ENCODE measurements around the gene PSMG1. TPM values are rescaled to one million over a fixed set of nuclear protein-coding genes. Genes with fewer than 3 reads are reported as not detected.
A peak's percentile ranks its signal among the peaks of the same experiment; 100 is the strongest.
"Not testable (repeated sequence)": the region's sequence is repeated elsewhere in the genome, so short reads cannot be mapped to it uniquely, and the experiment has no call there.

Gene PSMG1
- total RNA-seq, 1 experiment from 2014 or later: 100 TPM

- Histone ChIP-seq H3K27me3 (replicated peaks) (no peaks in the 10 kb centered on the region), H3K4me1 (replicated peaks) (peaks cover 8% of the 10 kb centered on the region), H3K4me3 (no peak overlapping the region), H3K9me3 (replicated peaks) (peaks cover 3% of the 10 kb centered on the region; the same call in 1 of the 2 replicates), H3K36me3 (no peaks in the 10 kb centered on the region), H3K27ac (no peak overlapping the region)
- no peak for DNase-seq (ENCODE audit: low read depth in 1 of 2, low spot score in 2 of 2)
Measured at GRCh38 chr21:39159342-39160063, 23.7 kb downstream of the PSMG1 start.

GRCh38 chr21:39157241-39157640 is 26.0 kb downstream of the PSMG1 start:
- H3K4me3 ChIP-seq; DNase-seq (ENCODE audit: low read depth in 1 of 2, low spot score in 2 of 2); H3K4me1 ChIP-seq (replicated peaks); H3K27me3 ChIP-seq (replicated peaks); H3K9me3 ChIP-seq (replicated peaks); H3K27ac ChIP-seq; H3K36me3 ChIP-seq: not testable (repeated sequence)

DNA sequence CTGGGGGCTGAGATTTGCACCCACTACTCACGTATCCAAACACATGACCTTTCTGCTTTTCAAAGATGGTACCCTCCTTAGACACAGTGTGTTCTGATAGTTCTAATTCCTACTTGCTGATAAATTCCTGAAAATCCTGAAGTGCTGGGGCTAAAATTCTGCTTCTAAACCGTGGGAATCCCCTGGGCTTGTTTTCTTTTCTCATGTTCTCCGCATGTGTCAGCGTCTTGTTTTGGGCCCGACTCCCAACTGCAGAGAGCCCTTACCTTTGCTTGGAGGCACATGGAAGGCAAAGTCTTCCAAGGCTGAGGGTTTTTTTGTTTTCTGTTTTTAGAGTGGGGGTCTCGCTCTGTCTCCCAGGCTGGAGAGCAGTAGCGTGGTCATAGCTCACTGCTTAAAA is 27.2 kb downstream of the PSMG1 start:
- Histone ChIP-seq H3K27me3 (replicated peaks) (no peaks in the 10 kb centered on the region), H3K36me3 (no peaks in the 10 kb centered on the region), H3K4me1 (replicated peaks) (peaks cover 8% of the 10 kb centered on the region), H3K27ac (no peak overlapping the region), H3K4me3 (no peak overlapping the region), H3K9me3 (replicated peaks) (no peaks in the 10 kb centered on the region)
- DNase-seq (ENCODE audit: low read depth in 1 of 2, low spot score in 2 of 2): peak in 1 of 2 experiments; percentile 60

DNA sequence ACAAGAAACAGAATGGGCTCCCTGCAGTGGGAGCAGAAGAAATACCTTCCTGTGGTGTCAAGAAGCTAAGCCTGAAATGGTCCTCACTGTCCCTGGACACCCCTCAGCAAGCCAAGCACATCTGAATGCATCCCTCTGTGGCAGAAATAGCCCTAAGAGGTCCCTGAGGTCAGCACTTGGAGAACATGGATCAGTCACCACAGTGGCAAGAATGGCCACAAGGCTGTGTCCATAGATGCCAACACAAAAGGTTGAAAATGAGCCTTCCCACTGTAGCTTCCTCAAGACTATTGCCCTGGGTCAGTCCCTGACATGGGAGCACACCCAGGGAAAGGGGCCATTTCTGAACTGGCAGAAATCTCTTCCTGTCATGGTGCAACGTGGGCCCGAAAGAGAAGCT is 27.7 kb downstream of the PSMG1 start:
- H3K27me3 ChIP-seq (replicated peaks): no peaks in the 10 kb centered on the region
- H3K4me1 ChIP-seq (replicated peaks): peaks cover 8% of the 10 kb centered on the region
- H3K27ac ChIP-seq: no peak overlapping the region
- no peaks in the 10 kb centered on the region for H3K36me3 ChIP-seq
- no peak overlapping the region for H3K4me3 ChIP-seq
- no peaks in the 10 kb centered on the region for H3K9me3 ChIP-seq (replicated peaks)
- DNase-seq (ENCODE audit: low read depth in 1 of 2, low spot score in 2 of 2): no peak

DNA sequence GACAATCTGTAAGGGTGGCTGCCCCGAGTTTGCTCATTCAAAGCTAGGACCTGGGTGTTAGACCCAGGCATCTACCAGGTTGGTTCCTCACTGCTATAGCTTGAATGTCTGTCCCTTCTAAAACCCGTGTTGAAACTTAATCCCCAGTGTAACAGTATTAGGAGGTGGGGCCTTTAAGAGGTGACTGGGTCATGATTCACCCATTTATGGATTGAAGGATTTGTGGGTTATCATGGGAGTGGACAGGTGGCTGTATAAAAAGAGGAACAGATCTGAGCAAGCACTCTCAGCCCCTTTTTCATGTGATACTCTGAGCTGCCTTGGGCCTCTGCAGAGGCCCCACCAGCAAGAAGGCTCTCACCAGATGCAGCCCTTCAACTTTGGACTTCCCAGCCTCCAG is 29.4 kb downstream of the PSMG1 start:
- DNase-seq (ENCODE audit: low read depth in 1 of 2, low spot score in 2 of 2): no peak
- H3K4me1 ChIP-seq (replicated peaks): peaks cover 8% of the 10 kb centered on the region
- H3K9me3 ChIP-seq (replicated peaks): no peaks in the 10 kb centered on the region

GRCh38 chr21:39153373-39153772 is 29.9 kb downstream of the PSMG1 start:
- H3K27ac ChIP-seq: no peak overlapping the region
- no peaks in the 10 kb centered on the region for H3K36me3 ChIP-seq
- no peaks in the 10 kb centered on the region for H3K27me3 ChIP-seq (replicated peaks)
- peaks cover 8% of the 10 kb centered on the region for H3K4me1 ChIP-seq (replicated peaks)
- DNase-seq (ENCODE audit: low read depth in 1 of 2, low spot score in 2 of 2): no peak
- no peak overlapping the region for H3K4me3 ChIP-seq
- no peaks in the 10 kb centered on the region for H3K9me3 ChIP-seq (replicated peaks)

More for the DNA sequence above, 29.4 kb downstream of the PSMG1 start:
- no peaks in the 10 kb centered on the region for H3K27me3 ChIP-seq (replicated peaks)
- H3K36me3 ChIP-seq: no peaks in the 10 kb centered on the region
- H3K4me3 ChIP-seq: no peak overlapping the region
- H3K27ac ChIP-seq: no peak overlapping the region

DNA sequence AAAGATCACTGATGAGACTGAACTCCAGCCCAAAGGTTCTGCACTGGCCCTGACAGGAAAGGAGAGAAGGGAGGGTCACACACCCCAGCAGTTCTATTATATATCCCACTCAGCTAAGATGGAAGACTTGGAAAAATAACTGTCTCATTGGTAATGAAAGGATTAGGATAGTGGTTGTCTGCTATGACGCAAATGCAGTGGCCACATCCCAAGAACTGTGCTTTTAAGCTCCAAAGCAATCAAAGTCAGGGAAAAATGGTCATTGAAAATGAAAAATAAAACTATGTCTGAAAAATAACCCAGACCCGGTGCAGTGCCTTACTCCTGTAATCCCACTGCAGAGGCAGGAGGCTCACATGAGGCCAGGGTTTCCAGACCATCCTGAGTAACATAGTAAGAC is 31.0 kb downstream of the PSMG1 start:
- no peaks in the 10 kb centered on the region for H3K36me3 ChIP-seq
- no peak for DNase-seq (ENCODE audit: low read depth in 1 of 2, low spot score in 2 of 2)
- no peak overlapping the region for H3K4me3 ChIP-seq
- H3K4me1 ChIP-seq (replicated peaks): peaks cover 8% of the 10 kb centered on the region
- no peaks in the 10 kb centered on the region for H3K27me3 ChIP-seq (replicated peaks)
- no peak overlapping the region for H3K27ac ChIP-seq
- no peaks in the 10 kb centered on the region for H3K9me3 ChIP-seq (replicated peaks)

DNA sequence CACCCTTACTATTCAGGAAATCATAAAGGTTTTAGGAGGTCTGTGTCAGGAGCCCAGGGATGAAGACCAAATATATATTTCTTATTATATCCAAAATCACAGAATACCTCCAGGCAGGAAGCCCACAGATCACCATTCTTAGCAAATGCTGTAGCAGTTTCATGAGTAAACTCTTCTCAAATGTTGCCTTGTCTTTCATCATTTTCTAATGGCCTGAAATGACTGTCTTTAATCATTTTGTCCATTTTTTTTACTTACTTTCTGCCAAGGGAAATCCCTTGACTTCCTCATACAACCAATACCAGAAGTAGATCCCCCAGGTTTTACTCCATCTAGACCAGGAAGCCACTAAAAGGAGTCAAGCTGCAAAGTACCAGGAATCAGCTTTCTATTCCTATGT is 32.4 kb downstream of the PSMG1 start:
- no peaks in the 10 kb centered on the region for H3K9me3 ChIP-seq (replicated peaks)
- H3K27me3 ChIP-seq (replicated peaks): no peaks in the 10 kb centered on the region
- H3K27ac ChIP-seq: no peak overlapping the region
- no peaks in the 10 kb centered on the region for H3K36me3 ChIP-seq
- H3K4me3 ChIP-seq: no peak overlapping the region
- peaks cover 3% of the 10 kb centered on the region for H3K4me1 ChIP-seq (replicated peaks)
- DNase-seq (ENCODE audit: low read depth in 1 of 2, low spot score in 2 of 2): no peak

DNA sequence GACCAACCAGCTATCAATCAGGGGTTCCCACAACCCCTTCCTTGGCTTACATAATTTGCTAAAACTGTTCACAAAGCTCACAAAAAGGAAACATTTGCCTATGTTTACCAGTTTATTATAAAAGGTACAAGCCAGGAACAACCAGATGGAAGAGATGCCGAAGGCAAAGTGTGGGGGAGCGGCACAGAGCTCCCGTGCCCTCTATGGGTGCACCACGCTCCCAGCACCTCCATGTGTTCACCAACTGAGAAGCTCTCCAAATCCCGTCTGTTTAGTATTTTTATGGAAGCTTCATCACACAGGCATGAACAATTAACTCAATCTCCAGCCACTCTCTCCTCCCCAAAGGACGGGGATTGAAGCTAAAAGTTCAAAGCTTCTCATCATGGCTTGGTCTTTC is 32.9 kb downstream of the PSMG1 start:
- no peak overlapping the region for H3K4me3 ChIP-seq
- no peaks in the 10 kb centered on the region for H3K27me3 ChIP-seq (replicated peaks)
- H3K4me1 ChIP-seq (replicated peaks): no peaks in the 10 kb centered on the region
- no peak for DNase-seq (ENCODE audit: low read depth in 1 of 2, low spot score in 2 of 2)
- H3K36me3 ChIP-seq: no peaks in the 10 kb centered on the region
- H3K27ac ChIP-seq: no peak overlapping the region
- H3K9me3 ChIP-seq (replicated peaks): no peaks in the 10 kb centered on the region

GRCh38 chr21:39149882-39150281 is 33.4 kb downstream of the PSMG1 start:
- Histone ChIP-seq H3K27me3 (replicated peaks) (no peaks in the 10 kb centered on the region), H3K4me1 (replicated peaks) (no peaks in the 10 kb centered on the region), H3K27ac (no peak overlapping the region), H3K4me3 (no peak overlapping the region), H3K9me3 (replicated peaks) (no peaks in the 10 kb centered on the region), H3K36me3 (no peaks in the 10 kb centered on the region)
- no peak for DNase-seq (ENCODE audit: low read depth in 1 of 2, low spot score in 2 of 2)

DNA sequence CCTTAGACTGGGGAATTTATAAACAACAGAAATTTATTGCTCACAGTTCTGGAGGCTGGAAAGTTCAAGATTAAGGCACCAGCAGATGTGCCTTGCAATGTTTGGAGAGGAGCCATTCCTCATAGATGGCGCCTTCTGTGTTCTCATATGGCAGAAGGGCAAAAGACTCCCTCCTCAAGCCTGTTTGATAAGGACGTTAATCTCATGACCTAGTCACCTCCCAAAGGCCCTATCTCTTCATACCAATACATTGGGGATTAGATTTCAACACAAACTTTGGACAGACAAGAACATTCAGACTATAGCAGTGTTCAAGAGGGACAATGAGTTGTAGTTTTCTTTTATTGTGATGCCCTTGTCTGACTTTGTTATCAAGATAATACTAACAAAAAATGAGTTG is 34.3 kb downstream of the PSMG1 start:
- H3K36me3 ChIP-seq: no peaks in the 10 kb centered on the region
- H3K27me3 ChIP-seq (replicated peaks): no peaks in the 10 kb centered on the region
- no peaks in the 10 kb centered on the region for H3K4me1 ChIP-seq (replicated peaks)
- H3K27ac ChIP-seq: no peak overlapping the region
- no peak for DNase-seq (ENCODE audit: low read depth in 1 of 2, low spot score in 2 of 2)
- no peaks in the 10 kb centered on the region for H3K9me3 ChIP-seq (replicated peaks)
- H3K4me3 ChIP-seq: no peak overlapping the region

- Histone ChIP-seq H3K36me3 (no peaks in the 10 kb centered on the region), H3K27me3 (replicated peaks) (no peaks in the 10 kb centered on the region), H3K4me1 (replicated peaks) (peaks cover 13% of the 10 kb centered on the region), H3K9me3 (replicated peaks) (no peaks in the 10 kb centered on the region), H3K4me3 (no peak overlapping the region), H3K27ac (no peak overlapping the region)
- DNase-seq (ENCODE audit: low read depth in 1 of 2, low spot score in 2 of 2): no peak
Measured at GRCh38 chr21:39144191-39144590, 39.1 kb downstream of the PSMG1 start.

DNA sequence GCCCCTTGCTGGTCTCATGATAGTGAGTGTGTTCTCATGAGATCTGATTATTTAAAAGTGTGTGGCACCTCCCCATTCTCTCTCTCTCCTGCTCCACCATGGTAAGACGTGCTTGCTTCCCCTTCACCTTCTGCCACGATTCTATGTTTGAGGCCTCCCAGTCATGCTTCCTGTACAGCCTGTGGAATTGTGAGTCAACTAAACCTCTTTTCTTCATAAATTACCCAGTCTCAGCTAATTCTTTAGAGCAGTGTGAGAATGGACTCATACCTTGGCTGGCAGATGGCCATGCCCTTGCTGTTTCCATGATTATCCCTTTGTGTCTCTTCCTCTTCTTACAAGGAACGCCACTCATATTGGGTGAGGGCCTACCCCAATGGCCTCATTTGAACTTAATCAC is 40.3 kb downstream of the PSMG1 start:
- Histone ChIP-seq H3K27me3 (replicated peaks) (no peaks in the 10 kb centered on the region), H3K9me3 (replicated peaks) (no peaks in the 10 kb centered on the region), H3K36me3 (no peaks in the 10 kb centered on the region), H3K27ac (no peak overlapping the region), H3K4me3 (no peak overlapping the region), H3K4me1 (replicated peaks) (peaks cover 13% of the 10 kb centered on the region)
- no peak for DNase-seq (ENCODE audit: low read depth in 1 of 2, low spot score in 2 of 2)

- Histone ChIP-seq H3K27ac (no peak overlapping the region), H3K4me1 (replicated peaks) (peaks cover 28% of the 10 kb centered on the region), H3K27me3 (replicated peaks) (no peaks in the 10 kb centered on the region), H3K9me3 (replicated peaks) (no peaks in the 10 kb centered on the region), H3K4me3 (no peak overlapping the region), H3K36me3 (no peaks in the 10 kb centered on the region)
- peak; percentile 75 to 77 for DNase-seq (ENCODE audit: low read depth in 1 of 2, low spot score in 2 of 2)
Measured at GRCh38 chr21:39141502-39141901, 41.7 kb downstream of the PSMG1 start.

All from SJSA1 (cell line).